ENCODE data around the gene CD9.

GRCh38 chr12:6172086-6172485, 28.1 kb upstream of the CD9 start:
- TF ChIP-seq POLR2AphosphoS5 (IDR thresholded peaks at IDR 0.05; ENCODE audit: borderline replicate concordance, low read depth, low read length) (no peak), EZH2 (IDR thresholded peaks at IDR 0.05) (no peak)

Data from SK-N-MC (cell line).